A172 (cell line): ENCODE results near the gene GK2. TPM values are rescaled to one million over a fixed set of nuclear protein-coding genes. Genes with fewer than 3 reads are reported as not detected.

Source experiments
- DNase-seq: peaks from one replicate; pipeline ENCODE4 v3.0.0-alpha.2; 2015; ENCODE audit warnings: low spot score
- total RNA-seq: library from RNA; depleted of rRNA; stranded (reverse); fragments of >200 nt; shearing (Covaris generic); gene quantifications from 2 replicates; pipeline ENCODE4 v1.2.3, GENCODE V29; 2014; rRNA removed

GK2 gene
- total RNA-seq: not detected in 2 replicates

- no peak for DNase-seq
Measured at GRCh38 chr4:79408063-79408462, at the start of gene GK2. GK2 (minus strand) TSS chr4:79408228; CDS start chr4:79408200, 28 bp downstream.

GRCh38 chr4:79455216-79455615 is 47.2 kb upstream of the GK2 start:
- no peak for DNase-seq

- DNase-seq: no peak
Measured at GRCh38 chr4:79454656-79455055, 46.6 kb upstream of the GK2 start.

- DNase-seq: no peak
Measured at GRCh38 chr4:79450053-79450452, 42.0 kb upstream of the GK2 start.

GRCh38 chr4:79446145-79446544 is 38.1 kb upstream of the GK2 start:
- DNase-seq: no peak

GRCh38 chr4:79445371-79445781 is 37.3 kb upstream of the GK2 start:
- DNase-seq: no peak

GRCh38 chr4:79442422-79442821 is 34.4 kb upstream of the GK2 start:
- no peak for DNase-seq

GRCh38 chr4:79439489-79439888 is 31.5 kb upstream of the GK2 start:
- DNase-seq: no peak

GRCh38 chr4:79431839-79432238 is 23.8 kb upstream of the GK2 start:
- DNase-seq: no peak

GRCh38 chr4:79429113-79429903 is 21.3 kb upstream of the GK2 start:
- no peak for DNase-seq

GRCh38 chr4:79426989-79427388 is 19.0 kb upstream of the GK2 start:
- DNase-seq: no peak

GRCh38 chr4:79425586-79425985 is 17.6 kb upstream of the GK2 start:
- DNase-seq: no peak

GRCh38 chr4:79421483-79421882 is 13.5 kb upstream of the GK2 start:
- no peak for DNase-seq

GRCh38 chr4:79413886-79414285 is 5.9 kb upstream of the GK2 start:
- no peak for DNase-seq

GRCh38 chr4:79413032-79413885 is 5.2 kb upstream of the GK2 start:
- no peak for DNase-seq

- DNase-seq: no peak
Measured at GRCh38 chr4:79404666-79405065, 3.4 kb downstream of the GK2 start.

- no peak for DNase-seq
Measured at GRCh38 chr4:79403356-79403755, 4.7 kb downstream of the GK2 start.

- DNase-seq: no peak
Measured at GRCh38 chr4:79402332-79402851, 5.6 kb downstream of the GK2 start.

GRCh38 chr4:79399076-79399475 is 9.0 kb downstream of the GK2 start:
- no peak for DNase-seq

GRCh38 chr4:79397951-79398350 is 10.1 kb downstream of the GK2 start:
- no peak for DNase-seq

GRCh38 chr4:79396794-79397193 is 11.2 kb downstream of the GK2 start:
- no peak for DNase-seq

GRCh38 chr4:79395841-79396240 is 12.2 kb downstream of the GK2 start:
- DNase-seq: no peak

GRCh38 chr4:79390890-79391289 is 17.1 kb downstream of the GK2 start:
- DNase-seq: no peak
